HG03159 (cell line): ENCODE results near the gene SLAMF6.
"Not testable (repeated sequence)": the region's sequence is repeated elsewhere in the genome, so short reads cannot be mapped to it uniquely, and the experiment has no call there.

Source experiments
- ATAC-seq: cut with Tn5 transposase; IDR thresholded peaks from one replicate; pipeline ENCODE4 v1.9.1; 2021; ENCODE audit warnings: mild to moderate bottlenecking, moderate library complexity; ENCODE audit not compliant: unreplicated experiment

Gene SLAMF6

DNA sequence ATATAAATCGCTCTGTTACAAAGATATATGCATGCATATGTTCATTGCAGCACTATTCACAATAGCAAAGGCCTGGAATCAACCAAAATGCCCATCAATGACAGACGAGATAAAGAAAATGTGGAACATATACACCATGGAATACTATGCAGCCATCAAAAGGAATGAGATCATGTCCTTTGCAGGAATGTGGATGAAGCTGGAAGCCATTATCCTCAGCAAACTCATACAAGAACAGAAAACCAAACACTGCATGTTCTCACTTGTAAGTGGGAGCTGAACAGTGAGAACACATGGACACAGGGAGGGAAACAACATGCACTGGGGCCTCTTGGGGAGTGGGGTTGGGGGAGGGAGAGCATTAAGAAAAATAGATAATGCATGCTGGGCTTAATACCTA, 5.5 kb downstream of the SLAMF6 start:
- ATAC-seq: not testable (repeated sequence)

DNA sequence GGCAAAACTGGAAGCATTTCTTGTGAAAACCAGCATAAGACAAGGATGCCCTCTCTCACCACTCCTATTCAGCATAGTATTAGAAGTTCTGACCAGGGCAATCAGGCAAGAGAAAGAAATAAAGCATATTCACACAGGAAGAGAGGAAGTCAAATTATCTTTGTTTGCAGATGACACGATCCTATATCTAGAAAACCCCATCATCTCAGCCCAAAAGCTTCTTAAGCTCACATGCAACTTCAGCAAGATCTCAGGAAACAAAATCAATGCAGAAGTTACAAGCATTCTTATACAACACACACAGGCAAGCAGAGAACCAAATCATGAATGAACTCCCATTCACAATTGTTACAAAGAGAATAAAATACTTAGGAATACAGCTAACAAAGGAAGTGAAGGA, 7.1 kb downstream of the SLAMF6 start:
- not testable (repeated sequence) for ATAC-seq

GRCh38 chr1:160504651-160505050, 18.4 kb downstream of the SLAMF6 start:
- no peak for ATAC-seq

DNA sequence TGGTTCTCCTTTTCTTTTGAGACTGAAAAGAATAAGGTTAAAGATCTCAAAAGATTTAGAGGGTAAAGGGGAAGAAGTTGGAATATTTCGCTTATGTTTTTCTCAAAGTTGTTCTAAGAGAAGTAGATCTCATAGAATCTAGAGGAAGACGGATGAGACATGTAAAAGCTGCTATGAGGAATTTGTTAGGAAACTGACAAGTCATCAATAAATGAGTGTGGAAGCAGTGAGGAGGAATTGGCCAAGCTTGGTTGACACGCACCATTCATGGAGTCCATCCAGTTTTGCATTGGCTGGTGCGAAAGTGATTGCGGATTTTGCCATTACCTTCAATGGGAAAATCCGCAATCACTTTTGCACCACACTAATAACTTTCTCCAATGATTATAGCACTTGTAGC, 20.0 kb downstream of the SLAMF6 start:
- ATAC-seq: no peak

GRCh38 chr1:160500321-160500990, 22.6 kb downstream of the SLAMF6 start:
- no peak for ATAC-seq

GRCh38 chr1:160499631-160500030, 23.4 kb downstream of the SLAMF6 start:
- ATAC-seq: no peak

- ATAC-seq: not testable (repeated sequence)
These were observed 24.6 kb downstream of the SLAMF6 start for GRCh38 chr1:160498301-160499065.

DNA sequence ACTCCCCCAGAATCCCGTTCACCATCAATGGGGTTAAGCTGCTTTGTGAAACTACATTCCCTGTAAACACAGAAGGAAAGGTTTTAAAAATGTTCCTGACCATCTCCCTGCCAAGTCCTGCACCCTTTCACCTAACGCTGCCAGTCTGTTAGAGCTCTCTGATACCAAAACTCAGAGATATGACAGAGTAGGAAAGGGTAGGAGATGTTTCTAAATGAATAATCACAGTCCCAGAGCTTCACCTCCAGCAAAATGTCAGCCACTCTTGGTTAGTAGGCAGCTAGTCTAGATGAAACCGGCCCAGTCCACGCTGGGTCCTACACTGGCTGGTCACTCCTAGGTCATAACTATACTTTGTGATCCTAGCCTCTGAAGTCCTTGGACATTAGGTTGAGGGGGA, 26.7 kb downstream of the SLAMF6 start:
- no peak for ATAC-seq

DNA sequence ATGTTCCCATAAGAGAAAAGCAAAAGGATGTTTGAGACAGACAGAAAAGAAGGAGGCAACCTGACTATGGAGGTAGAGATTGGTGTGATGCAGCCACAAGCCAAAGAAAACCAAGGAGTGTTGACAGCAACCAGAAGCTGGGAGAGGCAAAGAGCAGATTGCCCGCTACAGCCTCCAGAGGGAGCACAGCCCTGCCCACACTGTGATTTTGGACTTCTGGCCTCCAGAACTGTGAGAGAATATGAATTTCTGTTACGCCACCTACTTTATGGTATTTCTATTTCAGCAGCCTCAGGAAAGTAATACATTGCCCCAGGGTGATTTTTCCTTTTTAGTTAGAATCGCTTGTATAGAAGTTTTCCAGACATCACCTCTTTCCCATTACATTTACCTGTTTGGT, 28.4 kb downstream of the SLAMF6 start:
- no peak for ATAC-seq

- ATAC-seq: no peak
These were observed 30.4 kb downstream of the SLAMF6 start for GRCh38 chr1:160492617-160493016.

DNA sequence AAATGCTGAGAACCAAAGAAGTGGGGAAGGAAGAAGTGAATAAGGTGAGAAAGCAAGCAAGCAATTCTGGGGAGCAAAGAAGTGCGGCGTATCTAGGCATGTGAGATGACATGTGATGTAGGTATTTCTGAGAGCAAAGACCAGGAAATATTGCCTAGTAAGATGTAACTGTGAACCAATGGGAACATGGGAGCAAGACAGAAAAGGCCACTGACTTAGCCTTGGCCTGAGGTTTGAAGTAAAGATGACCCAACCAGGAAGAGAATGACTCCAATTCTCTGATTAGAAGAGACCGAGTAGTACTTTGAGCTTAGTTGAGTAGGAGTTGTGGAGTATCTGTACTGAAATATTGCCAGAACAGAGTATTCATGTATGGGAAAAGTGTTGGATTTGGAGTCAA, 31.1 kb downstream of the SLAMF6 start:
- no peak for ATAC-seq

DNA sequence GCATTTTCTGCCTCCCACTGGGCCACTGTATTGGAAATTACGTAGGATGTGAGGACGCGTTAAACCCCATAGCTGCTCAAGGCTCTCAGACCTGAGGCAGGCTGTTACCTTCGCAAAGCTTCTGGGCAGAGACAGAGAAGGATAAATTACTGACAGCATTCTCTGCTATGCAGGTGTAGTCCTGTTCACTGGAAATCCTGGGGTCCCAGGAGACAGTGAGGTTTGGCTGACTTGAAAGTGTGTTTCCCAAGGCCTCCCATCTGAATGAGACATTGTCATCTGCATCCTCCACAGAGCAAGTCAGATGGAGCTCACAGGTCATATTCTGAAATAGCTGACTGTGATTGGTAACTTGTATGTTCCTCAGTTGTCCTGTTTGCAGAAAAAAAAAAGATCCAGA, 32.0 kb downstream of the SLAMF6 start:
- no peak for ATAC-seq

DNA sequence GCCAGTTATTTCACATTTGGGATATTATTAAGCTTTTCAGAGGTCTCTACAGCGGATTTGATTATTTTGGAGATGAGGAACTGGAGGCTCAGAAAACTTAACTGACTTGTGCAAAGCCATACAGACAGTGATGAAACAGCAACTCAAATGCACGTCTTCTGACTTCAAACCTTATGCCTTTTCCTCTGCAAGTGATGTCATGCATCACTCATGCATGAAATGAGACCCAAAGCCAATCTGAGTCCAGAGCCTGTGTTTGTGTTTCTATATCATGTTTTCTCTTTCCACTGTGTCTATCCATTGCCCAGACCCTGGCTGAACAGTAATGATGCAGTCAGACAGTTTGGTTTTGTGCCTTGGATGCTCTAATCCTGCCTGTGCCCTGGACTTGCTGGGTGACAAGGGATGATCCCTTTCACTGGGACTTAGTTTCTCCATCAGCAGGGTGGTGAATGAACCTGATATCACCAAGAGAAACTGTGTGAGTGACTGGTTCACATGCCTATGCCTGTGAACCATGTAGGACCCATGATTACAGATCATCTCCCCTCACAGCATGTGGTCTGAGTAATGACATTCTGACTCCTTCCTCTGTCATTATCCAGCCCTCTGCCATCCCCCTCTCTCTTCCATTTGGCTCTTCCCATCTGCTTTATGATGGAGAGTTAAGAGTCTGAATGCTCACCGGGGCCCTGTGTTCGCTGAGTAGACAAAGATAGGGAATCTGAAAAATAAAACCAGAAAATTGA, 33.4 kb downstream of the SLAMF6 start:
- ATAC-seq: no peak

DNA sequence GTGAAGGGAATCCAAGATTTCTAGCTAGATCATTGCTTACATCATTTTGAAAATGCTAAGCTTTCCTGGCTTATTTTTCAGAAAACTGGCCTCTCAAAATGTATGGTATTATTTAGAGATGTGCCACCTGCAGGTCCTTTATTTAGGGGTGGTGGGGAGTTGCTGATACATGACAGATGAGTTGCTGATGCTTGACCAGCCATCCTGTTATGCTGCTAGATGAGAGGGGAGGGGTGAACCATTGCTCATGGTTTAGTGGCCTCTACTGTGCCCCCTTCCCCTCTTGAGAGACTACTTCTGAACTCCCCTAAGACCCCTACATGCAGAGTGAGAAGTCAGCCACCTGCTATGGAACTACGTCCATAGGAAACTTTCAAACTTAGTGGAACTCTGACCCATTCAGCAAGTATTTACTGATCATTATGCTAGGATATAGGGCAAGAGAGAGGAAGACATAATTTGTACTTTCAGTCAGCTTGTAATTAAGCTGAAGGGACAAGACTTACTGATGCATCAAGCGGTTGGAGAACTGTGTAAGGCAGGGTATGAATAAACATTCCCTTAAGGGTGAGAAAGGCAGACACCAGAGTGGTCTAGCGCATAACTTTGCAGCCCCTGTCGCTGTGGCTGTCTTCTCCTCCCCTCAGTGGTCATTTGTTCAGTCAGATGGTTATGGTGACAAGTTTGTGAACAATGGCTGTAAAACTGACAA, 34.6 kb downstream of the SLAMF6 start:
- ATAC-seq: no peak

- ATAC-seq: no peak
These were observed 36.6 kb downstream of the SLAMF6 start for GRCh38 chr1:160486453-160486852.

DNA sequence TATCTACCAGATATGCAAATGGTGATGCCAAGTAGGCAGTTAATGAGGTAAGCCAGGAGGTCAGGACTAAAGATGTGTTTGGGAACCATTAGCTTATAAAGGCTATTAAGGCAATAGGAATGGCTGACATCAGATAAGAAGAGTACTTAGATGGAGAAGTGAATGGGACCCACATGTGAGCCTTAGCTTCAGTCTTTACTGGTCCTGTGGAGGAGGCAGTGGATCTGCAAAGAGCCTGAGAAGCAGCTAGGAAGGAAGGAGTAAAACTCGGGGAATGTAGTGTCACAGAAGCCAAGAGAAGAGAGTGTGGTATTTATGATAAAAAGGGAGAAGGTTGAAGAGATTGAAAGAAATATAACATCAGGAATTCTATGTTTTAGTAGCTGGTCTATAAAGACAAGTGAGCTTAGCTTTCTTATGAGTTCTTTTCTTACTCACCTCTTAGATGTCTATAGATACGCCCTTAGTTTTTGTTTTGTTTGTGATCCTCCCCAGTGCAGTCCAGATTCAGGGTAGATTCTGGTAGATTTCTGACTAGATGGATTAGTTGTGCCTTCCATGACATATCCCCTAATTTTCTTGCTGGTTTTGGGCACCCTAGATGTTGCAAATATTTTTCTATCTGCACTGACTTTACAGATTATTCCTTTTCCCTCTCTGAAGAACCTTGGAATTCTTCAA, 39.4 kb downstream of the SLAMF6 start:
- ATAC-seq: no peak

DNA sequence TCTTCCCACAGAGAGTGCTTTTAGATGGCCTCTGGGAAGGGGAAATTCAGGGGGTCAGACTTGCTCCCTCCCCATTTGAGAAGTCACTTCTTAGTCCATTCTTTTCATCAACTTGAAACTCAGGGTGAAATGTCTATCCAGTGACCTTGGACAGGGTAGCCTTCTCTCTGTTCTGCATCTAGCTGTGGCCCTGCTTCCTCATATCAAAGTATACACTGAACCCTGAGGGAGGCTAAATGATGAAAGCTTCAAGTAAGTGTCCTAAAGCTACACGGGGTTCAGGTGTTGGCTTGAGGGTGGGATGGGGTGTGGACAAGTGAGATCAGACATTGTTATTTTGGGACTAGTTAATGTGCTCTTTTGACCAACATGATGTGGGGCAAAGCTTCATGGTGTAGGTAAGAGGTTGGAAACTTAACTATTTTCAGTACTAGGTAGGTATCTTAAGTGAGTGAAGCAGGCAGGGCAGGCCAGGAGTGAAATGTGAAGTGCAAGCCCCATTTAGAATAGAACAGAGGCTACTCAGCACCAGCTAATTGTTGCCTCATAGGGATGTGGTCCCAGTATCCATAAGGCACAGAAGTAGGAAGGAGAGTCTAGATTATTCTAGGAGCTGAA, 41.0 kb downstream of the SLAMF6 start:
- no peak for ATAC-seq

GRCh38 chr1:160480781-160481180, 42.3 kb downstream of the SLAMF6 start:
- not testable (repeated sequence) for ATAC-seq

DNA sequence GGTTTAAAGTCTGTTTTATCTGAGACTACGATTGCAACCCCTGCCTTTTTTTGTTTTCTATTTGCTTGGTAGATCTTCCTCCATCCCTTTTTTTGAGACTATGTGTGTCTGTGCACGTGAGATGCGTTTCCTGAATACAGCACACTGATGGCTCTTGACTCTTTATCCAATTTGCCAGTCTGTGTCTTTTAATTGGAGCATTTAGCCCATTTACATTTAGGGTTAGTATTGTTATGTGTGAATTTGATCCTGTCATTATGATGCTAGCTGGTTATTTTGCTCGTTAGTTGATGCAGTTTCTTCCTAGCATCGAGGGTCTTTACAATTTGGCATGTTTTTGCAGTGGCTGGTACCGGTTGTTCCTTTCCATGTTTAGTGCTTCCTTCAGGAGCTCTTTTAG, 44.0 kb downstream of the SLAMF6 start:
- ATAC-seq: not testable (repeated sequence)
